HG03457 (cell line): ENCODE measurements around the gene TCF15.
"Not testable (repeated sequence)": the region's sequence is repeated elsewhere in the genome, so short reads cannot be mapped to it uniquely, and the experiment has no call there.

ENCODE experiments used
- ATAC-seq: cut with Tn5 transposase; IDR thresholded peaks from one replicate; pipeline ENCODE4 v1.9.1; 2021; ENCODE audit warnings: moderate number of reproducible peaks; ENCODE audit not compliant: unreplicated experiment

Gene TCF15

GRCh38 chr20:642398-643174 lies 32.5 kb upstream of the TCF15 start:
- no peak for ATAC-seq

- ATAC-seq: not testable (repeated sequence)
Measured at GRCh38 chr20:642013-642397, 31.9 kb upstream of the TCF15 start.

- no peak for ATAC-seq
Measured at GRCh38 chr20:641516-641875, 31.4 kb upstream of the TCF15 start.

GRCh38 chr20:640674-641515 lies 30.8 kb upstream of the TCF15 start:
- ATAC-seq: no peak

GRCh38 chr20:638579-638978 lies 28.5 kb upstream of the TCF15 start:
- no peak for ATAC-seq

GRCh38 chr20:637559-637958 lies 27.4 kb upstream of the TCF15 start:
- no peak for ATAC-seq

- ATAC-seq: no peak
Measured at GRCh38 chr20:635893-636338, 25.8 kb upstream of the TCF15 start.

GRCh38 chr20:635028-635892 lies 25.2 kb upstream of the TCF15 start:
- ATAC-seq: no peak

GRCh38 chr20:634148-634925 lies 24.2 kb upstream of the TCF15 start:
- no peak for ATAC-seq

- no peak for ATAC-seq
Measured at GRCh38 chr20:631101-631500, 21.0 kb upstream of the TCF15 start.

GRCh38 chr20:626579-626978 lies 16.5 kb upstream of the TCF15 start:
- no peak for ATAC-seq

- ATAC-seq: no peak
Measured at GRCh38 chr20:625360-625932, 15.3 kb upstream of the TCF15 start.

- ATAC-seq: no peak
Measured at GRCh38 chr20:623704-624103, 13.6 kb upstream of the TCF15 start.

- ATAC-seq: no peak
Measured at GRCh38 chr20:623021-623420, 12.9 kb upstream of the TCF15 start.

- ATAC-seq: no peak
Measured at GRCh38 chr20:622161-622560, 12.1 kb upstream of the TCF15 start.

GRCh38 chr20:621125-621756 lies 11.1 kb upstream of the TCF15 start:
- no peak for ATAC-seq

GRCh38 chr20:620246-620645 lies 10.1 kb upstream of the TCF15 start:
- ATAC-seq: no peak

GRCh38 chr20:618980-619379 lies 8.9 kb upstream of the TCF15 start:
- no peak for ATAC-seq

GRCh38 chr20:617934-618690 lies 8.0 kb upstream of the TCF15 start:
- ATAC-seq: no peak
